ENCODE results near the gene PTCH2. TPM values are rescaled to one million over a fixed set of nuclear protein-coding genes. Genes with fewer than 3 reads are reported as not detected.

PTCH2 gene
- total RNA-seq, 2 experiments from 2014 or later, result 1.3 to 1.7 TPM

Other genes with a start within 250 kb of the PTCH2 start
- gene TMEM53, start 168.8 kb downstream of the PTCH2 start, total RNA-seq, result 1 to 10 TPM in 1 of 2 experiments, not detected in 1; 1.2 TPM
- 100 to 1,000 TPM; 117 to 128 TPM for gene ARMH1, start 168.5 kb downstream of the PTCH2 start, total RNA-seq
- gene RNU5D-1, start 112.1 kb downstream of the PTCH2 start, total RNA-seq, result not detected
- gene KIF2C, start 103.4 kb downstream of the PTCH2 start, total RNA-seq, result under 1 TPM; 0.58 to 0.81 TPM
- gene RPS8, start 67.7 kb downstream of the PTCH2 start, total RNA-seq, result 1,000 to 10,000 TPM; 3,381 to 3,465 TPM
- 1 to 10 TPM; 1.4 to 1.5 TPM for gene BEST4, start 55.1 kb downstream of the PTCH2 start, total RNA-seq
- 100 to 1,000 TPM; 568 to 599 TPM for gene PLK3, start 42.9 kb downstream of the PTCH2 start, total RNA-seq
- gene DYNLT4, start 35.9 kb downstream of the PTCH2 start, total RNA-seq, result 1 to 10 TPM; 2.2 to 2.5 TPM
- gene BTBD19, start 34.7 kb downstream of the PTCH2 start, total RNA-seq, result 10 to 100 TPM; 24.9 to 27.5 TPM
- gene EIF2B3, start 143.3 kb upstream of the PTCH2 start, total RNA-seq, result 1 to 10 TPM; 5.8 to 6.0 TPM
- gene HECTD3, start 168.1 kb upstream of the PTCH2 start, total RNA-seq, result 10 to 100 TPM; 33.5 to 36.0 TPM
- gene UROD, start 169.0 kb upstream of the PTCH2 start, total RNA-seq, result 10 to 100 TPM; 38.3 to 41.2 TPM